GM23338 (cell line): ENCODE results near the gene SLC27A4.

ENCODE experiments used
- CREB1 ChIP-seq: fragments of 250-450 bp; sonication (Bioruptor Pico); IDR thresholded peaks from 2 replicates; pipeline ENCODE4 v1.5.0; 2020; ENCODE audit warnings: low read depth, mild to moderate bottlenecking, moderate library complexity
- EZH2 ChIP-seq: fragments of 200-600 bp; sonication (generic); IDR thresholded peaks from one replicate; pipeline ENCODE4 v1.8.0; 2017; ENCODE audit warnings: antibody characterized with exemption, mild to moderate bottlenecking, low read depth; ENCODE audit not compliant: unreplicated experiment
- EZH2phosphoT487 ChIP-seq: fragments of 200-600 bp; sonication (generic); IDR thresholded peaks from one replicate; pipeline ENCODE4 v1.8.1; 2018; ENCODE audit warnings: antibody characterized with exemption; ENCODE audit not compliant: unreplicated experiment
- POLR2AphosphoS5 ChIP-seq: IDR thresholded peaks from 2 replicates; pipeline ENCODE4 v1.6.1; 2016; ENCODE audit warnings: antibody characterized with exemption, low read depth
- ZNF114 ChIP-seq: fragments of 250-450 bp; sonication (Bioruptor Pico); IDR thresholded peaks from 2 replicates; pipeline ENCODE4 v1.5.0; 2020; ENCODE audit warnings: mild to moderate bottlenecking, moderate library complexity
- TF ChIP-seq, protein P1 (sequence below), 2 experiments: fragments of 200-600 bp in 1 of 2; sonication (generic) in 1 of 2; conservative IDR thresholded peaks; 2 replicates each; pipeline versions ENCODE4 v1.5.1 to v1.6.1; 2016 to 2017; ENCODE audit warnings: antibody characterized with exemption in 2 of 2, low read depth in 2 of 2, mild to moderate bottlenecking in 2 of 2, moderate library complexity in 1 of 2
- TF ChIP-seq, protein P2 (sequence below): IDR thresholded peaks from one replicate; pipeline ENCODE4 v1.6.1; 2018; ENCODE audit warnings: antibody characterized with exemption; ENCODE audit not compliant: unreplicated experiment

- TF ChIP-seq, protein P1, sequence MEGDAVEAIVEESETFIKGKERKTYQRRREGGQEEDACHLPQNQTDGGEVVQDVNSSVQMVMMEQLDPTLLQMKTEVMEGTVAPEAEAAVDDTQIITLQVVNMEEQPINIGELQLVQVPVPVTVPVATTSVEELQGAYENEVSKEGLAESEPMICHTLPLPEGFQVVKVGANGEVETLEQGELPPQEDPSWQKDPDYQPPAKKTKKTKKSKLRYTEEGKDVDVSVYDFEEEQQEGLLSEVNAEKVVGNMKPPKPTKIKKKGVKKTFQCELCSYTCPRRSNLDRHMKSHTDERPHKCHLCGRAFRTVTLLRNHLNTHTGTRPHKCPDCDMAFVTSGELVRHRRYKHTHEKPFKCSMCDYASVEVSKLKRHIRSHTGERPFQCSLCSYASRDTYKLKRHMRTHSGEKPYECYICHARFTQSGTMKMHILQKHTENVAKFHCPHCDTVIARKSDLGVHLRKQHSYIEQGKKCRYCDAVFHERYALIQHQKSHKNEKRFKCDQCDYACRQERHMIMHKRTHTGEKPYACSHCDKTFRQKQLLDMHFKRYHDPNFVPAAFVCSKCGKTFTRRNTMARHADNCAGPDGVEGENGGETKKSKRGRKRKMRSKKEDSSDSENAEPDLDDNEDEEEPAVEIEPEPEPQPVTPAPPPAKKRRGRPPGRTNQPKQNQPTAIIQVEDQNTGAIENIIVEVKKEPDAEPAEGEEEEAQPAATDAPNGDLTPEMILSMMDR (conservative IDR thresholded peaks at IDR 0.05; ENCODE audit: low read depth in 2 of 2) = no peak
- no peak for TF ChIP-seq EZH2phosphoT487
- no peak for TF ChIP-seq EZH2
- no peak for TF ChIP-seq ZNF114 (CRISPR knock-in tag)
- TF ChIP-seq POLR2AphosphoS5 = no peak
- no peak for TF ChIP-seq CREB1
- TF ChIP-seq, protein P2, sequence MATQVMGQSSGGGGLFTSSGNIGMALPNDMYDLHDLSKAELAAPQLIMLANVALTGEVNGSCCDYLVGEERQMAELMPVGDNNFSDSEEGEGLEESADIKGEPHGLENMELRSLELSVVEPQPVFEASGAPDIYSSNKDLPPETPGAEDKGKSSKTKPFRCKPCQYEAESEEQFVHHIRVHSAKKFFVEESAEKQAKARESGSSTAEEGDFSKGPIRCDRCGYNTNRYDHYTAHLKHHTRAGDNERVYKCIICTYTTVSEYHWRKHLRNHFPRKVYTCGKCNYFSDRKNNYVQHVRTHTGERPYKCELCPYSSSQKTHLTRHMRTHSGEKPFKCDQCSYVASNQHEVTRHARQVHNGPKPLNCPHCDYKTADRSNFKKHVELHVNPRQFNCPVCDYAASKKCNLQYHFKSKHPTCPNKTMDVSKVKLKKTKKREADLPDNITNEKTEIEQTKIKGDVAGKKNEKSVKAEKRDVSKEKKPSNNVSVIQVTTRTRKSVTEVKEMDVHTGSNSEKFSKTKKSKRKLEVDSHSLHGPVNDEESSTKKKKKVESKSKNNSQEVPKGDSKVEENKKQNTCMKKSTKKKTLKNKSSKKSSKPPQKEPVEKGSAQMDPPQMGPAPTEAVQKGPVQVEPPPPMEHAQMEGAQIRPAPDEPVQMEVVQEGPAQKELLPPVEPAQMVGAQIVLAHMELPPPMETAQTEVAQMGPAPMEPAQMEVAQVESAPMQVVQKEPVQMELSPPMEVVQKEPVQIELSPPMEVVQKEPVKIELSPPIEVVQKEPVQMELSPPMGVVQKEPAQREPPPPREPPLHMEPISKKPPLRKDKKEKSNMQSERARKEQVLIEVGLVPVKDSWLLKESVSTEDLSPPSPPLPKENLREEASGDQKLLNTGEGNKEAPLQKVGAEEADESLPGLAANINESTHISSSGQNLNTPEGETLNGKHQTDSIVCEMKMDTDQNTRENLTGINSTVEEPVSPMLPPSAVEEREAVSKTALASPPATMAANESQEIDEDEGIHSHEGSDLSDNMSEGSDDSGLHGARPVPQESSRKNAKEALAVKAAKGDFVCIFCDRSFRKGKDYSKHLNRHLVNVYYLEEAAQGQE = no peak
Measured at GRCh38 chr9:128323212-128323730, 17.1 kb upstream of the SLC27A4 start.
